GM19324 (cell line): ENCODE data around the gene TLR2.

Experiments used
- ATAC-seq: cut with Tn5 transposase; IDR thresholded peaks from one replicate; pipeline ENCODE4 v1.9.1; 2021; ENCODE audit warnings: mild to moderate bottlenecking, moderate library complexity; ENCODE audit not compliant: unreplicated experiment, low FRiP score

The TLR2 gene

DNA sequence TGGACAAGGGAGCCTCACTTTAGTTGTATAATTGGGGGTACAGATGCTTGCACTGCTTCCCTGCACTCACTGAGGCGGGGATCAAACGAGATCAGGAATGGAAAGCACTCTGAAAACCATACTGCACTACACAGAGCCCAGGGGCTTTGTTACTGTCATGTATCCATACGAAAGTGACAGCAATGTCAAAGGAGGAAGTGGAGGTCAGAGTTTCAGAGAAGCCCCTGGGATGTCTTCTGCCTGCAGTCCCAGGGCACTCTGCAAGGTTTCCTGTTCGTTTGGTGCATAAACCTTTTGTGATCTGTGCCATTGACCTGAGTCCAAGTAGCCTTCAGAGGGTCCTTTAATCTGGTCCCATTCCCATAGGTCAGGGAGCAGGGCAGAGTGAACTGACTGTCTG is 44.6 kb downstream of the TLR2 start:
- ATAC-seq, result peak; percentile 50

DNA sequence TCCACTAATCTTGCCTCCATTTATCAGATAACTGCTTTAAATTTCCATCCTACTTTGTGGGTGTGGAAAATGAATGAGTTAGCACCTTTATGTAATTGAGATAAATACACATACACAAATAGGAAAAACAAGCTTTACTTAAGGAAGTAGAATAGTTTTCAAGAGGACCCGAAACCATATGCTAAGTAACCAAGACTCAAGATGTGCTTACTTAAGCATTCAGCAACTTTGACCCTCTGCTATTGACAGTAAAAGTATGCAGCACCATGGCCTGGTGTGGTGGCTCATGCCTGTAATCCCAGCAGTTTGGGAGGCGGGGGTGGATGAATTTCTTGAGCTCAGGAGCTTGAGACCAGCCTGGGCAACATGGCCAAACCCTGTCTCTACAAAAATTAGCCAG is 45.8 kb downstream of the TLR2 start:
- ATAC-seq, result no peak

DNA sequence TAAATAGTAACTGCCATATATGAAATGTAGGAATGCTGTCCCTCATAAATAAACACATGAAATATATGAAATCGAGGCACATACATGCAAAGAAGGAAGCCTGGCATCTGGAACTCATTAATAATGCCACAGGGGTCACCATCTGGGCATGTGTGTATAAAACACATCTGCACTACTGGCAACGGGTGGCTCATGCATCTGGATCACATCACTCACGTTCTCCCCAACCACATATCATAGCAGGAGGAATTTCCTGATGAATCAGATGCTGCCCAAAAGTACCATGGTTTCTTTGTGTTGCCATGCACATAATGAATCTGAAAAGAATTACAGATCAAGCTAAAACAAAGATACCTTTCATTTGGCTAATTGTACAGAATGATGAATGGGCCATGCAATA is 47.2 kb downstream of the TLR2 start:
- ATAC-seq, result no peak

DNA sequence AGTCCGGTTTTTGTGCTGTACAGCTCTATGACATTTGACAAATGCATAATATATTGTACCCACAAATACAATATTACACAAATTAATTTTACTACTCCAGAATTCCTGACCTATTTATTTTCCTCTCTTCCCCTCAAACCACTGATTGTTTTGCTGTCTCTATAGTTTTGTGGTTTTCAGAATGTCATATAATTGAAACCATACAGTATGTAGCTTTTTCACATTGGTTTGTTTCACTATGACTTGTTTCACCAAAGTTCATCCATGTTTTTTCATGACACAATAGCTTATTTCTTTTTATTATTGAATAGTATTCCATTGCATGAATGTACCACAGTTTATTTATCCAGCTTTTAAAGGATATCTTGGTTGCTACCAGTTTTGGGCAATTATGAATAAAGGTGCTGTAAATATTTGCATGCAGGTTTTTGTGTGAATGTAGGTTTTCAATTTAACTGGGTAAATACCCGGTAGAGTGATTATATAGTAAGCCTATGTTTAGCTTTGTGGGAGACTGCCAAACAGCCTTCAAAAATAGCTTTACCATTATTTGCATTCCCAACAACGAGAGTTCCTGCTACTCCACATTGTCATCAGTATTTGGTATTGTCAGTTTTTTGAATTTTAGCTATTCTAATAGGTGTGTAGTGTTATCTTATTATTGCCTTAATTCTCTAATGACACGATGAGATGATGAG is 49.8 kb downstream of the TLR2 start:
- no peak for ATAC-seq

DNA sequence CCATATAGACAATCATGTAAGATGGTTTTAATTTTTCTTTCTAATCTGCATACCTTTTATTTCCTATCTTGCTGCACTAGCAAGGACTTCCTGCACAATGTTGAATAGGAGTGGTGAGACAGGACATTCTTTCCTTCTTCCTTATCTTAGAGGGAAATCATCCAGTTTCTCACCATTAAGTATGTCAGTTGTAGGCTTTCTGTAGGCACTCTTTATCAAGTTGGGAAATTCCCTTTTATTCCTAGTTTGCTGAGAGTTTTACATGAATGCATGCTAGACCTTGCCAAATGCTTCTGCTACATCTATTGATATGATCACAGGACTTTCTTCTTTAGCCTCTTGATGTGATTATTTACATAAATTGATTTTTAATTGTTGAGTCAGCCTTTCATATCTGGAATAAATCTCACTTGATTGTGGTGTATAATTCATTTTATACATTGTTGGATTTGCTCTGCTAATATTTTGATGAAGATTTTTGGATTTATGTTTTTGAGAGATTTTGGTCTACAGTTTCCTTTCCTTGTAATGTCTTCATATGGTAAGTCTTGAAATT is 51.9 kb downstream of the TLR2 start:
- ATAC-seq, result no peak

DNA sequence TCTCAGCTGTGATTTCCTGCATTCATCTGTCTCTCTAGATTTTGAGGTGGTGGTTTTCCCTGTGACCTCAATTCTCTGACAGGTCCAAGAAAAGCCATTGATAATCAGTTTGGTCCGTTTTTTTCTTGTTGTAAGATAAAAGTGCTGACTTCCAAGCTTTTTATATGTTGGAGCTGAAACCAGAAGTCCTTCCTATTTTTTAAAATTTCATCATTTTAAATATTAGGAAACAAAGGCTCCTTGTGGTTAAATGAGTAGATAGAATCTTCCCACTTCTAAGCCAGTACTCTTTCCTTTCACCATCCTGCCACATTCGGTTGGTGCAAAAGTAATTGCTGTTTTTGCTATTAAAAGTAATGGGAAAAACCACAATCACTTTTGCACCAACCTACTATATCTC is 57.5 kb downstream of the TLR2 start:
- no peak for ATAC-seq

DNA sequence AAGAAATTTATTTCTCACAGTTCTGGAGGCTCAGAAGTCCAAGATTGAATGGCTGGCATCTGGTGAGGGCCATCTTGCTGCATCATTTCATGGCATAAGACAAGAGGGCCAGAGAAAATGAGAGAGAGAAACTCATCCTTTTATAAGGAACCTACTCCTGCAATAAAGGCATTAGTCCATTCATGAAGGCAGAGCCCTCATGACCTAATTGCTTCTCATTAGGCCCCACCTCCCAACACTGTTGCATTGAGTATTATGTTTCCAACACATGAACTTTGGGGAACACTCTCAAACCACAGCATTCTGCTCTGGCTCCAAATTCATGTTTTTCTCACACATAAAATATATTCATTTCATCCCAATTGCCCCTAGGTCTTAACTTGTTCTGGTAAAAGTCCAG is 61.6 kb downstream of the TLR2 start:
- ATAC-seq, result no peak

DNA sequence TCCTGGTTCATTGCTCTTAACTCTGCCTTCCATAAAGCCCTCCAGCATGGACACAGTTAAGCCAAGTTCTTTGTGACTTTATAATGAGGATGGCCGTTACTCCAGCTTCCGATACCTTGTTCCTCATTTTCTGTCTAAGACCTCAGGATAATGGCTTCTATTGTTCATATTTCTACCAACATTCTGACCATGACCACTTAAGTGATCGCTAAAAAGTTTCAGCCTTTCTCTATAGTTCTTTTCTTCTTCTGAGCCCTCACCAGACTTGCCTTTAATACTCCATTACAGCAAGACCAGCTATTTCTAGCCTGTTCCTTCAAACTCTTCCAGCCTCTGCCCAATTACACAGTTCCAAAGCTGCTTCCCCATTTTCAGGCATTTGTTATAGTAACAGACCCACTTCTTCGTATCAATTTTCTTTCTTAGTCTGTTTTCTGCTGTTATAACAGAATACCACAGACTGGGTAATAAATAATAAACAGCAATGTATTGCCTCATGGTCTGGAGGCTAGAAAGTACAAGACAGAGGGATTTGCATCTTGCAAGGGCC is 63.4 kb downstream of the TLR2 start:
- no peak for ATAC-seq

DNA sequence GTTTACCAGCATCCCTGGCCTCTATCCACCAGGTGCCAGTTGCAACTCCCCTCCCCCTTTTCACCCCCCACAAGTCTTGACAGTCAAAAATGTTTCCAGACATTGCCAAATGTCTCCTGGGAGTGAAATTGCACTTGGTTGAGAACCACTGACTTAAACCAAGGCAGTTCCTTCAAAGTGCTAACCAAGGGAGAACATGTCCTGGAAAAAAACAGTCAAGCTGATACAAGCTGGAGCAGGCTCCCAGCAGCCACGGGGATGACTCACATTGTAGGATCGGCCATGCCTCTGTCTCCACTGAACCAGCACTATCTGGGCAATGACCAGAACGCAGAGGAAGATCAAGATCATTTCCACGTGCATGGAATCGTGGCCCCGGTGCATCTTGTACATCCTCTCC is 64.3 kb downstream of the TLR2 start:
- ATAC-seq, result no peak

DNA sequence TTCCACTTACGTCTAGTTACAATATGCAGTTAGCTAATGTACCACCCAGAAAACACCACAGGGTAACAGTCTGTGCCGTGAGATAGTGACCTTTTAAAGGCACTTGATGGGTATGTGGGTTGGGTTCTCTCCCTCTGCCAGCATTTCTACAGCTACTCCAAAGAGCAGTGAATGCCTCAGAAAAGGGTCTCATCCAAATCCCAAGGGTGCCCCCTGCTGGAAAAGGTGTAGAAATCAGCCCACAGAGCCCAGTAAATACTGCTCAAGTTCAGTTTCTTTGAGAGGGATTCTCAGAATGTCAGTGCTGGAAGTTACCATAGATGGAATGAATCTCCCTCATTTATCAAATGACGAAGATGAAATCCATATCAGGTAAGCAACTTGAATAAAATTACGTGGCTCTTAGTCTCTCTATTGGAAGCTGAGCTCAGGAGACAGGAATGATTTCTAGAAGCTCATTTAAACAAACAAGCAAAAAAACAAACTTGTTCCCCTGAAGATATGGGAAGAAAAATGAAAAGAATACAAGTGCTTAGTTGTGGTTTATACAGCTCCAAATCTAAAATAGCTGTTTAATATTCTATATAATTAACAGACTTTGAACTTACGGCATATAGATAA is 66.2 kb downstream of the TLR2 start:
- ATAC-seq, result peak; percentile 72

DNA sequence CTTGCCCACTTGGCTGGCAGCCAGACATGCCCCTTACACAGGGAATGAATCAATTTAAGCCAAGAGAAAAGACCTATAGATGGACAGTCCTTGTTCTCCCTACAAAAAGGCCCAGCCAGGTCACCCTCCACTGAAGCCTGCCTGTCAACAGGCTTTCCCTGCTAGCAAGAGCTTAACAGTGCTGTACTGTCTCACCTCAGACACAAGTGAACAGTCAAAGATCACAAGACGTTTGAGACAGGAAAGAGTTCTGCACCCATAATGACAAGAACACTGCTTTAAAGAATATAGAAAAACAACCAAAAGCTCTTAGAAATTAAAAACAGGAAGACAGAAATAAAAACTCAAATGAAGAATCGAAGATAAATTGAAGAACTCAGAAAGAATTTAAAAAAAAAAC is 71.1 kb downstream of the TLR2 start:
- no peak for ATAC-seq
